H7 (cell line): ENCODE results near the gene UTS2R. TPM values are rescaled to one million over a fixed set of nuclear protein-coding genes. Genes with fewer than 3 reads are reported as not detected.
"Not testable (repeated sequence)": the region's sequence is repeated elsewhere in the genome, so short reads cannot be mapped to it uniquely, and the experiment has no call there.

ENCODE experiments used
- DNase-seq: peaks from one replicate; pipeline ENCODE4 v3.0.0; 2012
- H3K27me3 ChIP-seq: 2 replicates; pipeline ENCODE4 v1.6.0; 2011; ENCODE audit warnings: mild to moderate bottlenecking, low read length; ENCODE audit not compliant: control insufficient read depth, insufficient read depth
- H3K36me3 ChIP-seq: replicated peaks from 2 replicates; pipeline ENCODE4 v1.5.1; 2011; ENCODE audit warnings: low read length; ENCODE audit not compliant: control insufficient read depth, insufficient read depth
- H3K4me3 ChIP-seq: 2 replicates; pipeline ENCODE4 v1.5.1; 2011; ENCODE audit warnings: low read depth, mild to moderate bottlenecking, control low read depth, low read length, moderate library complexity; ENCODE audit not compliant: insufficient read depth
- total RNA-seq: library from RNA; depleted of rRNA; stranded (reverse); fragments of >200 nt; shearing (Covaris generic); gene quantifications from 2 replicates; pipeline ENCODE4 v1.2.3, GENCODE V29; 2014

UTS2R gene
- total RNA-seq, 1 experiment from 2014 or later: not detected

DNA sequence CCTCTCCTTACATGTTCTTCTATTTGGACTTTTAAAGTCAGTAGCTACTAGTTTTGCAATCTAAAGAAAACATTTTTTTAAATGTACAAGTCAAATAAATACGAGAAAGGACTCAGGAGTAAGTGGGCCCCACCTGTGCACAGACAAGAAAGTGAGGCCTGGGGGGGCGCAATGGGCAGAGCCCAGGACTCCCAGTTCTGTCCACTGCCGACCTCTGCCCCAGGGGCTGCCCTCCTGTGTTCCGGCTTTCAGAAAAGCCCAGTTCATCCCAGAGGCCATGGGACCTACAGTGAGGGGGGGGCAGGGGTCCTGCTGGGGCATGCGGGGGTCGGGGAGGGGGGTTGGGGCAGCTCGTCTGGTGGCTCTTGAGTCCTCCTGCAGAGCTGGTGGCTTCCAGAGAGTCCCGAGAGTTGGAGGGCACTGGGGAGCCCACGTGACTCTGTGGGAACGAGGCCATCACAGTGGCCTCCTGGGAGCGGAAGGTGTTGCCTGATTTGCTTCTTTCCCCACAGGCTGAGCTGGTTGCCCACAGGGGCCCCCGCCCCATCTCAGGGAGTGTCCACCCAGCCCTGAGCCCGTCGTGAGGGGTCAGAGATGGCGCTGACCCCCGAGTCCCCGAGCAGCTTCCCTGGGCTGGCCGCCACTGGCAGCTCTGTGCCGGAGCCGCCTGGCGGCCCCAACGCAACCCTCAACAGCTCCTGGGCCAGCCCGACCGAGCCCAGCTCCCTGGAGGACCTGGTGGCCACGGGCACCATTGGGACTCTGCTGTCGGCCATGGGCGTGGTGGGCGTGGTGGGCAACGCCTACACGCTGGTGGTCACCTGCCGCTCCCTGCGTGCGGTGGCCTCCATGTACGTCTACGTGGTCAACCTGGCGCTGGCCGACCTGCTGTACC lies 2.4 kb downstream of the UTS2R start:
- H3K4me3 ChIP-seq: no peak overlapping the region
- peaks cover 23% of the 10 kb centered on the region for H3K27me3 ChIP-seq
- no peaks in the 10 kb centered on the region for H3K36me3 ChIP-seq
- DNase-seq: peak; percentile 65

DNA sequence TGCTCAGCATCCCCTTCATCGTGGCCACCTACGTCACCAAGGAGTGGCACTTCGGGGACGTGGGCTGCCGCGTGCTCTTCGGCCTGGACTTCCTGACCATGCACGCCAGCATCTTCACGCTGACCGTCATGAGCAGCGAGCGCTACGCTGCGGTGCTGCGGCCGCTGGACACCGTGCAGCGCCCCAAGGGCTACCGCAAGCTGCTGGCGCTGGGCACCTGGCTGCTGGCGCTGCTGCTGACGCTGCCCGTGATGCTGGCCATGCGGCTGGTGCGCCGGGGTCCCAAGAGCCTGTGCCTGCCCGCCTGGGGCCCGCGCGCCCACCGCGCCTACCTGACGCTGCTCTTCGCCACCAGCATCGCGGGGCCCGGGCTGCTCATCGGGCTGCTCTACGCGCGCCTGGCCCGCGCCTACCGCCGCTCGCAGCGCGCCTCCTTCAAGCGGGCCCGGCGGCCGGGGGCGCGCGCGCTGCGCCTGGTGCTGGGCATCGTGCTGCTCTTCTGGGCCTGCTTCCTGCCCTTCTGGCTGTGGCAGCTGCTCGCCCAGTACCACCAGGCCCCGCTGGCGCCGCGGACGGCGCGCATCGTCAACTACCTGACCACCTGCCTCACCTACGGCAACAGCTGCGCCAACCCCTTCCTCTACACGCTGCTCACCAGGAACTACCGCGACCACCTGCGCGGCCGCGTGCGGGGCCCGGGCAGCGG lies 3.2 kb downstream of the UTS2R start:
- peak; percentile 70 for DNase-seq

GRCh38 chr17:82375359-82376041 lies 3.9 kb downstream of the UTS2R start:
- Histone ChIP-seq H3K27me3 (peaks cover 21% of the 10 kb centered on the region), H3K4me3 (no peak overlapping the region), H3K36me3 (no peaks in the 10 kb centered on the region)
- DNase-seq: peak; percentile 67

More for the DNA sequence above, 3.2 kb downstream of the UTS2R start:
- no peaks in the 10 kb centered on the region for H3K36me3 ChIP-seq
- peaks cover 23% of the 10 kb centered on the region for H3K27me3 ChIP-seq
- no peak overlapping the region for H3K4me3 ChIP-seq

DNA sequence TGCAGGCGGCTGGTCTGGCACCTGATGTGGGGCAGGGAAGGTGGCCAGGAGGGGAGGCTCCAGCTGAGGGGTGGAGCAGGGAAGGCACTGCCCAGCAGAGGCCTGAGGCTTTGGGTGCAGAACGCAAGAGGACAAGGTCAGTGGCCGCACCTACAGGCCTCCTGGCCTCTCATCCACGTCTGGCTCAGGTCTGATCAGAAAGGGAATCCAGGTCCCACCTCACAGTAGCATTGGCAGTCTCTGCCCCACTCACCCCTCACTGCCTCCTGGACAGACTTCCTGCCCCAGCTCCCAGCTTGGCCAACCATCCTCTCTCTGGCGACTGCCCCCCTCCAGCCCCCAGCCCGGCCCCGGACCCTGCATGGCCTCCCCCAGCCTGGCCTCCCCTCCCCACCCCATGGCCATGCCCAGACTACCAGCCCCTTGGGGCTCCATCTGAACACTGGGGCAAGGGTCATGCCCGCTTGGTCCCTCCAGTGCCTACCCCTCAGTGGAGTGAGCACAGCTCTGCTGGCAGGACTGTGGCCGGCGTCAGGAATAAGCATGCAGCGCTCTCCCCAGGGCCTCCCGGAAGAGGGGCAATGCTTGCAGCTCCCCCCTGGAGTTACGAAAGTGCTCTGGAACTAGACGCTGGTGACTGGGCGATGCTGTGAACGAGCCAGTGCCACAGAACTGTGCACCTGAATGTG lies 4.6 kb downstream of the UTS2R start:
- DNase-seq: no peak
- Histone ChIP-seq H3K36me3 (no peaks in the 10 kb centered on the region), H3K27me3 (peaks cover 14% of the 10 kb centered on the region), H3K4me3 (no peak overlapping the region)

DNA sequence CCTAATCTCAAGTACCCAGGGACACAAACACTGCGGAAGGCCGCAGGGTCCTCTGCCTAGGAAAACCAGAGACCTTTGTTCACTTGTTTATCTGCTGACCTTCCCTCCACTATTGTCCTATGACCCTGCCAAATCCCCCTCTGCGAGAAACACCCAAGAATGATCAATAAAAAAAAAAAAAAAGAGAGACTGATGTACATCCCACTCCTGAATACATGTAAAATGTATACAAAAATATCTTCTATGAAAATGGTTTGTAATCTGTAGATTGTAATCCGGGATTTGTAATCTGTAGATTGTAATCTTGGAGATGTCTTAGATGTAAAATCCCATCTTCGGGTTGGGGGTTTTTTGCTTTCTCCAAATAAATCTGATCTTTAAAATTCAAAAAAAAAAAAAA lies 5.7 kb downstream of the UTS2R start:
- not testable (repeated sequence) for H3K27me3 ChIP-seq, H3K4me3 ChIP-seq, DNase-seq, H3K36me3 ChIP-seq

- H3K27me3 ChIP-seq: no peaks in the 10 kb centered on the region
- H3K36me3 ChIP-seq: no peaks in the 10 kb centered on the region
- no peak for DNase-seq
Measured at GRCh38 chr17:82377924-82378740, 6.6 kb downstream of the UTS2R start.

DNA sequence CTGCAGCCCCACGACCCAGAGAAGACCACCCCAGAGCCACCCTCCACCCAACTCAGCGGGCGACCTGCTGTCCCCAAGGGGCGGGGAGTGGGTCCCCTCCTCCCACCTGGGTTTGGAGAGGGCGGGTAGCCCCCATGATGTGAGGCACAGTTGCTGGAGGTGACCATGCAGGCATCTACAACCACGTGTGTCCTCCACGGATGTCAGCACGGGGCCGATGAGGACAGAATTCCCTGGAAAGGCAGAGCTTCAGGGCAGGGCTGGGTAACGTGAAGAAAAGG lies 7.1 kb downstream of the UTS2R start:
- no peak overlapping the region for H3K4me3 ChIP-seq
- H3K27me3 ChIP-seq: no peaks in the 10 kb centered on the region
- no peak for DNase-seq
- H3K36me3 ChIP-seq: no peaks in the 10 kb centered on the region

More at GRCh38 chr17:82377924-82378740, 6.6 kb downstream of the UTS2R start:
- H3K4me3 ChIP-seq: no peak overlapping the region

DNA sequence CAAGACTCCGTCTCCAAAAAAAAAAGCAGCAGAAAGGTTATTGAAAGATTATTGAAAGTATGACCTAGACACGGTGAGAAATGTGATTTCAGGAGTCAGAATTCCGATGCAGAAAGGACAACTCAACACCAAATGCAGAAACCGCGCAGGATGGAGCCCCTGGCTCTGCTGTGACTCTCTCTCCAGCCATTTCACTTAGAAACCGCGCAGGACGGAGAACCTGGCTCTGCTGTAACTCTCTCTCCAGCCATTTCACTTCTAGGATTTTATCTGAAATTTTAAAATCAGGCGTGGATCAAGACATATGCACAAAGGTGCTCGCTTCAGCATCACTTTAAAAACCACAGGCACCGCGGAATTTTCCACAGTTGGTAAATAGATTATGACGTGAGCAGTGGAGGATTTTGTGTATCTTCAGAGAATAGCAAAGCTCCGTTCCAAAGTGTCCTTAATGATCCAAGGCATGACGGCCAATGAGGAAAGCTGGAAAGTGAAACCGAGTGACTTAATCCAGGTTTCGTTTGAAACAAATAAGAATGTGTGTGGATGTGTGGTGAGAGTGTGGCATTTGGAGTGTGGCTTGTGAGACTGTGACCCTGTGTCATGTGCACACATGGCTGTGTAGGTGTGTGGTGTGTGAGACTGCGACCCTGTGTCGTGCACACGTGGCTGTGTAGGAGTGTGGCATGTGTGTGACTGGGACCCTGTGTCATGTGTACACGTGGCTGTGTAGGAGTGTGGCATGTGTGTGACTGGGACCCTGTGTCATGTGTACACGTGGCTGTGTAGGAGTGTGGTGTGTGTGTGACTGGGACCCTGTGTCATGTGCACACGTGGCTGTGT lies 9.5 kb downstream of the UTS2R start:
- Histone ChIP-seq H3K36me3 (no peaks in the 10 kb centered on the region), H3K27me3 (no peaks in the 10 kb centered on the region), H3K4me3 (no peak overlapping the region)
- no peak for DNase-seq

GRCh38 chr17:82381703-82382009 lies 10.1 kb downstream of the UTS2R start:
- not testable (repeated sequence) for H3K4me3 ChIP-seq, H3K27me3 ChIP-seq, H3K36me3 ChIP-seq, DNase-seq

DNA sequence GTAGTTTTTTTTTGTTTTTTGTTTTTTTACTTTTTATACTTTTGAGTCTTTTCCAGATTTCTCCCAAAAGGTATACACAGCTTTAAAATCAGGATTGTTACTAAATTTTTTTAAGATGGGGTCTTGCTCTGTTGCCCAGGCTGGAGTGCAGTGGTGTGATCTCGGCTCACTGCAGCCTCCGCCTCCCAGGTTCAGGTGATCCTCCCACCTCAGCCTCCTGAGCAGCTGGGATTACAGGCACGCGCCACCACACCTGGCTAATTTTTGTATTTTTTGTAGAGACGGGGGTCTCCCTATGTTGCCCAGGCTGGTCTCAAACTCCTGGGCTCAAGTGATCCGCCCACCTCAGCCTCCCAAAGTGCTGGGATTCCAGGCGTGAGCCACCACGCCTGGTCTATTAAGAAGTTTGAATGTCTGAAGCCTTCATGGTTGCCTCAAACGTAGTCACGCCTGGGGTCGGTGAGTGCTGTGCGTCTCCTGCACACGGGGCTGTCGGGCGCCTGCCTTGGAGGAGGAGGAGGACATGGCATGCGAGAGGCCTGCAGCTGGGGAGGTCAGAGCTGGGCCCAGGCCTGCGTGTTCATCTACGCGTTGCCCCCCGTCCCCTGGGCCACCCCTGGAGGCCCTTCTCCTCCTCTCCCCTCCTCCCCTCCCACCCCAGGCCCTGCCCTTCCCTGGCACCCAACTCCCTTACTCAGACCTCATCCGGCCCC lies 10.8 kb downstream of the UTS2R start:
- H3K36me3 ChIP-seq, H3K27me3 ChIP-seq, H3K4me3 ChIP-seq: not testable (repeated sequence)
- peak; percentile 46 for DNase-seq

DNA sequence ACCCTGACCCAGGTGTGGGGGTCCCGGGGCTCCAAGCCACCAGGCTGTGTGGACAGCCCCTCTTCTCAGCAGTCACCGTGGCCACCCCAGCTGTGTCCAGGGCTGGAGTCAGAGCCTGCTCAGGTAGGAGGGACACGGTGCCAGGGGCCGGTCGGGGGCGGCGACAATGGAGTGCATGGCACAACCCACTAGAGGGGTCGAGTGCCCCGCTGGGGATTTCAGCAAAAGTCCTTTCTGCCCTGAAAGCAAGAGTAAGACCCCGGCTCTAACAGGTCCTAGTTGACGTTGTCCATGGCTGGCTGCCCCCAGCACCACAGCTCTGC lies 11.3 kb downstream of the UTS2R start:
- DNase-seq: no peak
- H3K27me3 ChIP-seq: no peaks in the 10 kb centered on the region
- no peaks in the 10 kb centered on the region for H3K36me3 ChIP-seq
- H3K4me3 ChIP-seq: no peak overlapping the region

GRCh38 chr17:82383411-82383810 lies 11.8 kb downstream of the UTS2R start:
- Histone ChIP-seq H3K27me3 (no peaks in the 10 kb centered on the region), H3K4me3 (no peak overlapping the region), H3K36me3 (no peaks in the 10 kb centered on the region)
- peak; percentile 66 for DNase-seq
